HCT116 (cell line): ENCODE data around the gene LILRA2.

Experiments
- ATF3 ChIP-seq: IDR thresholded peaks from 2 replicates; pipeline ENCODE4 v1.6.1; 2012
- CEBPB ChIP-seq: IDR thresholded peaks from 2 replicates; pipeline ENCODE4 v1.6.1; 2012; ENCODE audit warnings: low read depth
- CTCF ChIP-seq, 3 experiments: fragments of 200-600 bp in 1 of 3; sonication (generic) in 1 of 3; IDR thresholded peaks in 2 of 3; conservative IDR thresholded peaks in 1 of 3; 2 replicates each; pipeline ENCODE4 v1.5.1; 2012 to 2017; ENCODE audit warnings: low read depth in 2 of 3, low read length in 2 of 3, antibody characterized with exemption in 1 of 3, borderline replicate concordance in 1 of 3, control low read depth in 1 of 3, mild to moderate bottlenecking in 1 of 3, mixed read lengths in 1 of 3, mixed run types in 1 of 3, moderate library complexity in 1 of 3; ENCODE audit not compliant: insufficient read depth in 1 of 3
- POLR2A ChIP-seq: IDR thresholded peaks from 2 replicates; pipeline ENCODE4 v1.7.0; 2011; ENCODE audit warnings: borderline replicate concordance; ENCODE audit not compliant: insufficient read depth, insufficient read length; ENCODE audit errors: extremely low read depth
- TCF7L2 ChIP-seq: IDR thresholded peaks from 2 replicates; pipeline ENCODE4 v1.7.0; 2011; ENCODE audit warnings: borderline replicate concordance, inconsistent platforms; ENCODE audit not compliant: insufficient read depth, insufficient read length; ENCODE audit errors: extremely low read depth

GRCh38 chr19:54572696-54573311 lies 786 bp upstream of the LILRA2 start:
- TF ChIP-seq CTCF (IDR thresholded peaks at IDR 0.05 in 2 of 3, conservative IDR thresholded peaks at IDR 0.05 in 1 of 3; ENCODE audit: borderline replicate concordance in 1 of 3, insufficient read depth in 1 of 3, low read depth in 2 of 3, low read length in 2 of 3) (no peak), TCF7L2 (no peak), ATF3 (no peak), CEBPB (no peak), POLR2A (no peak)
